Right cardiac atrium (tissue), 5 donors: ENCODE results near the gene STK26. TPM values are rescaled to one million over a fixed set of nuclear protein-coding genes. Genes with fewer than 3 reads are reported as not detected.
"Not testable (repeated sequence)": the region's sequence is repeated elsewhere in the genome, so short reads cannot be mapped to it uniquely, and the experiment has no call there.

Experiments used
- ATAC-seq, 2 donors: fragments of 200-7000 bp; cut with Tn5 transposase; one replicate each; pipeline versions ENCODE4 v1.8.0 to v1.9.1; 2020; ENCODE audit warnings: moderate library complexity in 2 of 2, mild to moderate bottlenecking in 1 of 2
- DNase-seq, 3 donors: peaks; one replicate each; pipeline ENCODE4 v3.0.0-alpha.2; 2020
- H3K27ac ChIP-seq: one replicate; pipeline ENCODE4 v1.5.1; 2013; ENCODE audit warnings: mild to moderate bottlenecking, low read length, control low read depth, moderate library complexity
- H3K27me3 ChIP-seq: one replicate; pipeline ENCODE4 v1.6.1; 2013; ENCODE audit not compliant: control insufficient read depth, insufficient read depth
- H3K4me1 ChIP-seq: one replicate; pipeline ENCODE4 v1.6.1; 2013; ENCODE audit warnings: low read length; ENCODE audit not compliant: control insufficient read depth, insufficient read depth
- H3K4me3 ChIP-seq: one replicate; pipeline ENCODE4 v1.5.1; 2013; ENCODE audit warnings: low read length, control low read depth
- H3K9me3 ChIP-seq: one replicate; pipeline ENCODE4 v1.6.1; 2013; ENCODE audit warnings: low read length; ENCODE audit not compliant: control insufficient read depth
- WGBS: extraction: QIAGEN DNeasy Blood & Tissue Kit; methylation state at CpG from one replicate; pipeline ENCODE4 v1.1.7; 2013; 5-methylcytosine and 5-hydroxymethylcytosine counted together
- intact Hi-C, 4 donors: fragments of 100-400 bp; cut with DNase I; formaldehyde crosslinking; loops; one replicate each; pipeline versions ENCODE4 v1.11.0 to v1.14.0; 2022 to 2023
- polyA plus RNA-seq: library from polyadenylated mRNA; stranded (reverse); fragments of 200-250 nt; gene quantifications from one replicate; pipeline ENCODE4 v1.2.3, GENCODE V29; 2013
- total RNA-seq, 4 donors: library from RNA; stranded (reverse); fragmentation: NEBNext Ultra II Directional; extraction: Animal tissue kit (Norgen Biotek cat#: 25700); gene quantifications; one replicate each; pipeline ENCODE4 v1.2.1, GENCODE V29; 2021
- donor health status: healthy with polysubstance abuse.
- donor health status: DM: no; HTN: yes; CAD: no.
- donor health status: DM: no; HTN: no; CAD: no.
- donor health status: DM: no; HTN: yes; CAD: no; lungs with severe emphysema.
- donor health status: DM: yes; HTN: yes; CAD: no.

Gene STK26
- total and polyA plus RNA-seq, 5 donors = 0.86 to 2.2 (median 1.7) TPM

DNA sequence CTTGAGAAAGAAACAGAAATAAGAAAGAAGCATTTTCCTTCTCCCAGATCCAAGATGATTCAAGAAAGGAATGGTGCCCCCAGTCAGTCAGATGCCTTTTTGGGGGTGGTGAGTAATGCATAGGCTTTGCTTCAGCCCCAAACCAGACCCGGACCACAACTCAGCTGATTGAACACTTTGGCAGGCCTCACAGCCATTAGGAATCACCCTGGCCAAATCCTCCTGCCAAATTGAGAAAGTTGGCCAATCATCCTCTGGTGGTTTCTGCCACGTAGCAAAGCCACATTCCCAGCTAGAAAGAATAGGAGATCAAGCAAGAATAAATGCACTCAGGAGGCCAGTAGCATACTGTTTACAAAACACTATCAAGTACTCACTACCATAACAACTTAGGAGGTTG is 71.1 kb downstream of the STK26 start:
- ATAC-seq (no peak), DNase-seq (no peak)
- 58% methylated on average over 2 of the region's 2 CpGs for whole genome bisulfite sequencing
- intact Hi-C loops = loop anchor here in 1 of 4 donors (10.0 kb wide), 1 partner anchor 121 kb away; the partner anchor contains the start of gene RAP2C
- H3K27me3 ChIP-seq = no peaks in the 10 kb centered on the region
- no peaks in the 10 kb centered on the region for H3K9me3 ChIP-seq
- H3K4me1 ChIP-seq = no peaks in the 10 kb centered on the region
- no peak overlapping the region for H3K4me3 ChIP-seq
- H3K27ac ChIP-seq = no peak overlapping the region

DNA sequence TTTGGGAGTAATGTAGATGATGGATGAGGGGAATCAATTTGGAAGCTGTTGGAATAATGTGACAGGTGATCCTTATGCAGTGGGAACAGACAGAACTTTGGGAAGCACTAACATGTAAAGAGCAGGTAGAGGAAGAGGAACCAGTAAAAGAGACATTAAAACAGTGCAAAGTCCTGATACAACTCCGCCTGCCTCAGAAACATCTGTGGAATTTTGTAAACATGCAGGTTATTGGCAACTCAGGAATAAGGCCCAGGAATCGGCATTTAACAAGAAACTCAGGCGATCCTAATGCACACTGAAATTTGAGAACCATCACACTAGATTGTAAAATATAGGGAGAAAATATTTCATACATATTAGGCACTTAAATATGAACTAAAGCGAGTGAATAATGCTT is 75.6 kb downstream of the STK26 start:
- WGBS = 76% methylated on average over 4 of the region's 4 CpGs
- not testable (repeated sequence) for H3K4me3 ChIP-seq, H3K4me1 ChIP-seq, H3K27ac ChIP-seq, ATAC-seq, H3K27me3 ChIP-seq, H3K9me3 ChIP-seq, DNase-seq
- intact Hi-C loops = loop anchor here in 1 of 4 donors (10.0 kb wide), 1 partner anchor 116 kb away; the partner anchor contains the start of gene RAP2C

DNA sequence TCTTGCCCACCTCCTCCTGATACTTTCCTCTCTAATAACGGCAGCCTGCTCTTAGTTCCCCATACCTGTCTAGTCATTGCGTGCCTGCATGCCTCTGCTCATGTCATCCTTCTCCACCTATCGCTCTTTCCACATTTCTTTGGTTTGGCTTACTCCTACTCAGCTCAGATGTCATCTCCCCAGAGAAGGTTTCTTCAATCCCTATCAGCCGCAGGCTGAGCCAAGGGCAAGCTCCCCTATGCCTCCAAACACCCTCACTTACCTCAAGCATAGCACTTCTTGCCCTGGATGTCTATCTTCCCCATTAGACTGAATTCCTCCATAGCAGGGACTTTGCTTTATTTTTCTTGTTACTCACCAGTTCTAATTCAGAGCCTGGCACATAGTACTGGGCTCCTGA is 78.1 kb downstream of the STK26 start:
- no peaks in the 10 kb centered on the region for H3K4me1 ChIP-seq
- H3K27me3 ChIP-seq = no peaks in the 10 kb centered on the region
- 83% methylated on average over 4 of the region's 4 CpGs for WGBS
- no peak overlapping the region for H3K27ac ChIP-seq
- DNase-seq (no peak), ATAC-seq (no peak)
- H3K9me3 ChIP-seq = no peaks in the 10 kb centered on the region
- H3K4me3 ChIP-seq = no peak overlapping the region
- intact Hi-C loops = no loop called here

DNA sequence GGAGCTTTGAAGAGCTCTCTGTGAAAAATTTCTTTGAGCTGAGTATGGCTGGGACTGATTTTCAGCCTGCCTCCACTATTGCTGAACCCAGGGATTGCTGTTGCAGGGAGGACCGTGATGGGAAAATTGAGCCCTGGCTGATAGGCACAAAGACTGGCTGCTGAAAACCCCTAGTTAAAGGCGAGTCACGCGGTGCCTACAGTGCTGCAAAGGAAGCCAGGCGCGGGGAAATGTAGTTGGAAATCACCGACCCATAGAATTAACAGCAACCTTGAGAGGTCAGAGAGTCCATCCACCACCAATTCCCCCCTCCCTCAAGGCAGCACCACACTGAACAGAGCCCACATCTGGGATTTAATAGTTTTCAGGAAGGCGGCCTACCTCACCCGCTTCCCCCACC is 78.7 kb downstream of the STK26 start:
- WGBS = 69% methylated on average over 9 of the region's 9 CpGs
- H3K4me1 ChIP-seq = no peaks in the 10 kb centered on the region
- no peak overlapping the region for H3K27ac ChIP-seq
- H3K27me3 ChIP-seq = no peaks in the 10 kb centered on the region
- no peaks in the 10 kb centered on the region for H3K9me3 ChIP-seq
- intact Hi-C loops = no loop called here
- DNase-seq = no peak
- H3K4me3 ChIP-seq = no peak overlapping the region
- ATAC-seq = no peak

DNA sequence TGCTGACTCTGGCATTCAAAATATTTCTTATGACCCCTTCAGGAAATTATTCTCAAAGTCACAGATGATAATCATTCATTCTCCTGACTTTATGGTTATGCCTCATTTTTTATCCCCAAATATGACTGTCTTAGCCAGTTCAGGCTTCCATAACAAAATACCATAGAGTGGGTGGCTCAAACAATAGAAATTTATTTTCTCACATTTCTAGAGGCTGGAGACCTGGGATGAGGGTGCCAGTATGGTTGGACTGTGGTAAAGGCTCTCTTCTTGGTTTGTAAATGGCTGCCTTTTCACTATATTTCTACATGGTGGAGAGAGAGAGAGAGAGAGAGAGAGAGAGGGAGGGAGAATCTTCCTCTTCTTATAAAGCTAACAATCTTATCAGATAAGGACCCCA is 84.2 kb downstream of the STK26 start:
- intact Hi-C loops = no loop called here
- H3K27me3 ChIP-seq = no peaks in the 10 kb centered on the region
- H3K4me3 ChIP-seq = no peak overlapping the region
- DNase-seq = no peak
- H3K9me3 ChIP-seq = no peaks in the 10 kb centered on the region
- no peaks in the 10 kb centered on the region for H3K4me1 ChIP-seq
- H3K27ac ChIP-seq = no peak overlapping the region
- no peak for ATAC-seq

GRCh38 chrX:132114607-132115006 is 91.5 kb downstream of the STK26 start:
- Histone ChIP-seq H3K9me3 (no peaks in the 10 kb centered on the region), H3K27ac (no peak overlapping the region), H3K27me3 (no peaks in the 10 kb centered on the region), H3K4me1 (no peaks in the 10 kb centered on the region), H3K4me3 (no peak overlapping the region)
- intact Hi-C loops = no loop called here
- no peak for ATAC-seq
- no peak for DNase-seq

GRCh38 chrX:132115792-132116191 is 92.7 kb downstream of the STK26 start:
- Histone ChIP-seq H3K9me3 (no peaks in the 10 kb centered on the region), H3K4me3 (no peak overlapping the region), H3K27me3 (no peaks in the 10 kb centered on the region), H3K27ac (no peak overlapping the region), H3K4me1 (no peaks in the 10 kb centered on the region)
- DNase-seq = no peak
- no peak for ATAC-seq
- 81% methylated on average over 5 of the region's 5 CpGs for WGBS
- intact Hi-C loops = no loop called here

DNA sequence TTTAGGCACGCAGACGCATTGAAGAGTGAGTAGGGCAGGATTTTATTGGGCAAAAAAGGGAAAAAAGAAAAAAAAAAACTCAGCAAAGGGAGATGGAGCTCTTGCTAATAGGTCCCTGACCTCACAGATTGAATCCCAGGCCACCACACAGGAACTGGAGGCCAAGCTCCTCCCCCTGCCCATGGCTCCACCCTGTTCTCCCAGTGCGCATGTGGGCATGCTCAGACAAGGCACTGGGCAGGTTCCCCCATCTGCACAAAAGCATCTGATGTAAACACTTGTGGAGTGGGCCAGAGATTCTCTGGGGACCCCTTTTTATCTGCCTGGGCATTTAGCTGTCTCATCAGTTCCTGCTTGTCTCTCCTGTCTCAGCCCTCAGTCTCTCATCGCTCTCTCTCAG is 95.3 kb downstream of the STK26 start:
- 99% methylated on average over 4 of the region's 4 CpGs for WGBS
- H3K27ac ChIP-seq = no peak overlapping the region
- DNase-seq (no peak), ATAC-seq (no peak)
- no peaks in the 10 kb centered on the region for H3K9me3 ChIP-seq
- intact Hi-C loops = no loop called here
- H3K4me1 ChIP-seq = no peaks in the 10 kb centered on the region
- H3K27me3 ChIP-seq = no peaks in the 10 kb centered on the region
- H3K4me3 ChIP-seq = no peak overlapping the region

GRCh38 chrX:132119283-132119682 is 96.2 kb downstream of the STK26 start:
- Histone ChIP-seq H3K4me3 (no peak overlapping the region), H3K27me3 (no peaks in the 10 kb centered on the region), H3K4me1 (no peaks in the 10 kb centered on the region), H3K27ac (no peak overlapping the region), H3K9me3 (no peaks in the 10 kb centered on the region)
- WGBS = 61% methylated on average over 3 of the region's 3 CpGs
- ATAC-seq (no peak), DNase-seq (no peak)
- intact Hi-C loops = no loop called here

DNA sequence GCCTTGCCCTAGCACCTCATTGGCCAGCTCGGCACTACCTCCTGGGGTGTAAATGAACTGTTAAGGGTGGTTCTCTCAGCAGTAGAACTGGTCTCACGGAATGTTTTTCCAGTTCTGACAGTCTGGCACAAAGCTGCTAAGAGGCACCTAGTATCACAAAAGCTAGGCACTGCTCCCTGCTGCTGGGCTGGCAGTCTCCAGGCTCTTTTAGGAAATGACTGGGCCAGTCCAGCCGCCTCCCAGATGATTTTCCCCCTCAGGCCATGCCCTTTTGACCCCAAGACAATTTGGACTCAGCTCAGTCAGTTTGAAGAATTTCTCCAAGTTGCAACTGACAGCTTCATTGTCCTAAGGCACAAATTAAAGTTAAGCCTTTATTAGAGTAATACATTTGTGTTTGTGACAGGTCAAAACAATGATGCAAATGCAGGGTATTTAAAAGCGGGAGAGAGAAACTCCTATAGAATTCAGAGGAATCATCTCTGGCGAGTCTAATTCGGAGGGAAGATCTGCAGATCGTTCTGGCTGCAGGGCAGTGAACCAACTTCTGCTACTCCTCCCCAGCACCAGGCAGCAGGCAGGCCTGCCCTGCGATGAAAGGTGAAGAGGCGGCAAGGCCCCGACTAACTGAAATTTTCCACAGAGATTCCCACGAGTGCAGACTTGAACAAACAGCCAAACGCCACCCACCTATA is 96.9 kb downstream of the STK26 start:
- no peak overlapping the region for H3K4me3 ChIP-seq
- H3K4me1 ChIP-seq = no peaks in the 10 kb centered on the region
- WGBS = 67% methylated on average over 12 of the region's 12 CpGs
- H3K9me3 ChIP-seq = no peaks in the 10 kb centered on the region
- no peaks in the 10 kb centered on the region for H3K27me3 ChIP-seq
- no peak overlapping the region for H3K27ac ChIP-seq
- DNase-seq (no peak), ATAC-seq (no peak)
- intact Hi-C loops = no loop called here

GRCh38 chrX:132120913-132121312 is 97.8 kb downstream of the STK26 start:
- Histone ChIP-seq H3K4me1 (no peaks in the 10 kb centered on the region), H3K9me3 (no peaks in the 10 kb centered on the region), H3K27me3 (no peaks in the 10 kb centered on the region), H3K4me3 (no peak overlapping the region), H3K27ac (no peak overlapping the region)
- intact Hi-C loops = no loop called here
- DNase-seq (no peak), ATAC-seq (no peak)
- WGBS = 76% methylated on average over 4 of the region's 4 CpGs
